DMS 273 (cell line): Measurements from ENCODE around the gene CELF4.

Experiments used
- DNase-seq: peaks from one replicate; lab custom pipeline; 2025; ENCODE audit not compliant: unreplicated experiment; lab: John Stamatoyannopoulos, UW

CELF4 gene

DNA sequence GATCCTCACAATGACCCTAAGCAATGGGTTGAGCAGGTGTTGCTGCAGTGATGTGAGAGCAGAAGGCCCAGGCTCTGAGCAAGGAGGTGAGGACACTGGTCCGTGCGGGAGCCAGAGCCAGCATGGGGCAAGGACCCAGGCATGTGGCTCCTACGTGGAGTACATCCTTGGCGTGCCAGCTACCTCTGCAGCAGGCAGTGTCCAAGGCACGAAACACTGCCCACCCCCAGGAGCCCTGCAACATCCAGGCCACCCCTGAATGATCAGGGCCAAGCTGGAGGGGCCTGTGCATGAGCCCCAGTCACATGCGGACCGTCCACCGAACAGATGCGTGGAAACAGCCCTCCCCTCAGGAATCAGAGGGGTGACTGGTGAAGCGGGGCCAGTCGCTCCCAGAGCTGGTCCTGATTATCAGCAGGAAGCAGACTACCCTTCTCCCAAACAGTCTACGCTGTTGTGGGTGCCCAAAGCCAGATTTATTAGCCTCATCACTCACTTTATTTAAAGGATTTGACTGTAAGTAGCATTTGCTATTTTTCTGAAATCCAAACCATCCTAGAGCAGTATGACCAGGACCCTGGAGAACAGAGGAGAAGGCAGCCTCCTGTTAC lies 16.8 kb downstream of the CELF4 start:
- no peak for DNase-seq

DNA sequence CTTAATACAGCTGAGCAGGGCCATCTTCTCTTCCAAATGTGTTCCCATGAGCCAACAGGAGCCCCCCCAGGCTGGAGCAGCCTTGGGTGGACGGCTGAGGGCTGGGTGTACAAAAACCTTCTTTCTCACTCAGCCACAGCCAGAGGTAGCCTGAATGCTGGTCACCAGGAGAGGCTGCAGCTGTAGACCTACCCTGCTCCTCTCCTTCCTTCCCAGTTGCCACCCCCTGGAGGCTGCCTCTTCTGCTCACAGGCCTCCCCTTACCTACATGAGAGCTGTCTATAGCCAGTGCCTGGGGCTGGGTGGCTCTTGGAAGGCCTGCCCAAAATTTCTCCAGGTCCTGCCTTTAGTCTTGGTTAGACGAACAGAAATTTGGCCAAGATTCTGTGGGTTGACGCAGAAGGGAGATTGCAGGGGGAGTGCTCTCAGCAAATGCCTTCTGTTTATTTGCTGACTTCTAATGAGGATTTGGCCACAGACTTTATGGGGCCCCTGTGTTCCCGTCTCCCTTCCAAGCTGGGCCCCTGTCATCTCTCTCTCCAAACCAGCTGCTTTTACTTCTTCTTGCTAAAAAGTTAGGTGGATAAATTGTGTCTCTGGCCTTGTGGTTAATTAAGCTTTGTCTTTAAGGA lies 18.3 kb downstream of the CELF4 start:
- no peak for DNase-seq

DNA sequence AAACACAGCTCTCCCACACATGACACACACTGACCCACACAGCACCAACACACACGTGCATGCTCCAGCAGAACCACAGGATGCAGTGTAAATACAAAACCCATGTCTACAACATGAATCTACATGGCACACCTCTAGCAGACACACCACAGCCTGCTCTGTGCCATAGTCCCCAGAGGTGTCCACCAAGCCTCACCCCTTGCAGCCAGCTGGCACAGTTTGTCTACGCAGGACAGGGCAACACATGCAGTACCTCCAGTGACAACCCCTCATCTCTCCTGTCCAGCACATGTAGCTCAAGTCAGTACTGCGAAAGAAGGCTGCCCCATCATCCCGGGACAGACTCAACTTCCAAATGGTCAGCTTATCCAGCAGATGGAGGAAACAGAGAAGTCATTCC lies 18.9 kb downstream of the CELF4 start:
- DNase-seq, result no peak

DNA sequence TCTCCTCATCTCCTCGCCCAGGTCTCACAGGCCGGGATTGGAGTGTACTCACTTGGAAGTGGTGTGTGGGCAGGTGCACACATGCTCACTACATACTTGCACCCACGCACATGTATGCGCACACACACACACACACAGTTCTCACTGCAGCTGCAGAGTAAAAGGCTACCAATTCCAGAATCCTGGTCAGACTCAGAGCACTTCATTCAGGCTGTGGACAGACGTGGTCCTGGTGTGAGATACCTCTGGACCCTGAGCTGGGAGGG lies 19.4 kb downstream of the CELF4 start:
- no peak for DNase-seq

DNA sequence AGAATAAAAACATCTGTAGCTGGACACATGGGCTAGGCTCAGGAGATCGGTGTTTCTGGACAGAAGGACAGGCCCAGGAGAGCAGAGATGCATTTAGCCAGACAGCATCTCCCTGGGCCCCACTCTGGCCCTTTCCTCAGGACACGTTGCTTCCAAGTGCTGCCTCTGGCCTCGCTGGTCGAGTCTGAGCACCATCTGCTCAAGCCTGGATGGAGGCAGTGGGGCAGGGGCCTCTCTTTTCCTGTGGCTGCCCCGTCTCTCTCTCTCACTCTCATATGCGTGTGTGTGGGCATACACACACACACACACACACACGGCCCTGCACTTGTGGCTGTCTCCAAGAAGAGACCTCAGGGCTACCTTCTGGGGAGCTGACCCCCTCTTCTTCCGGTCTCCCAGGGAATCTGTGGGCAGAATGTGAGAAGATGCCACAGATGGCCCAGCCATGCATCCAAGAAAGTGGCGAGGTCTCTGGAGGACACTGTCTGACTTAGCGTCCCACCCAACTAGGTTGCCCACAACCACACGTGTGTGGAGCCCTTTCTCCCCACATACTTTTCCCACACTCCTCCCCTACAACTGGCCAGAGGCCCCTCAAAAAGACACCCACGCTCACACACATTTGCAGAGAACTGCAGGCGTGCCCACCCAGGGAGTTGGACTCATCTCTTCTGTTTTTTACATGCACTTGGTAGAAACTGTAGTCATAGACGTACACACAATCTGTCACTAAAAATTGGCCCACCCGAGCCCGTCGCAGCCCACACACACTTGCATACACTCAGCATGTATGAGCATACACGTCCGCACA lies 19.9 kb downstream of the CELF4 start:
- DNase-seq, result no peak

DNA sequence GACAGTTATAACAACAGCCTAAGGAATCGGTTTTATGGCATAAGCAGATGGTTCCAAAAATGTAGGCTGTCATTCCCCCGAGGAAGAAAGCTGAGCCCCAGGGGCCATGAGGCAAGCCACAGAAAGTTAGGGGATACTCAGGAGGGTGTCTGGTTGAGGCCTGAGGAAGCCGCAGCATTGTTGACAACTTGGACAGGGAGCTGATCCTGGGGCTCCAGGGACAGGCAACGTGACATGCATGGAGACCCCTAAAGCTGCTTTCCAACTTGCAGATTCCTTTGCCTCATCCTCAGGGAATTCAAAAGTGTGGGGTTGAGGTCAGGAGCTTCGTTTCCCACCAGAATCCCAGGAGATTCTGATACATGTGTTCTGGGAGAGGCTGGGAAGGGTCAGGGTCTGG lies 20.9 kb downstream of the CELF4 start:
- DNase-seq, result no peak

DNA sequence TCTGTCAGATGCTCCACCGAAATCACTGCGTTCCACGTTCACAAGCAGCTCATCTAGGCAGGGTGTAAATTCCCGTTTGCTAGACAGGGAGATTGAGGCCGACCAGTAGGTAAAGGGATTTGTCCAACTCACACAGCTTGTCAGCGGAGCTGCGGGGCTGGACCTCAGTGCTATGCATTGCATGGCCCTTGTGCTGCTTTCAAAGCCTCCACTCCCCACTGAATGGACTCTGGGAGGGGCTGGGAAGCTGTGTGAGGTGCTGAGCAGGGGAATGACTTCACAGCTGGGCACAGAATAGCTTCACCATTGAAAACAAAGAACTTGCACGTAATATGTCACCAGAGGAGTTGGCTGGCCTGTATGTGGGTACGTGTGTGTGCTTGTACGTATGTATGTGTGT lies 21.4 kb downstream of the CELF4 start:
- no peak for DNase-seq

DNA sequence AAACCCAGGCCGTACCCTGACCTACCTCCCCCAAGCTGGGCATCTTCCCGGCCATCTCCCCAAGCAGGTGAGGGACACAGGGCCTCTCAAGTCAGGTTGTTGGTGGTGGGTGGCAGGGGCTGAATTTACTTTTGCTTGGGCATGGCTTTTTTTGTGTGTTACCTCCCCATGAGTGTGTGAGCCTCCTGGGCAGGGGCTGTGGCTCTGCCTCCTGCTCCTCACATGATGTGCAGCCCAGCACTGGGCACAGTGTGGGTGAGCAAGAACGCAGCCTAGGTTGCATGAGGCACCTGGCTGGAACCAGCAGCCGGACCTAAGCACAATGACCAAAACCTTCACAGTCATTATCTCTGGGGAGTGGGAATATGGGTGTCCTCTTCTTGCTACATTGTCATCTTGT lies 22.3 kb downstream of the CELF4 start:
- DNase-seq, result no peak

DNA sequence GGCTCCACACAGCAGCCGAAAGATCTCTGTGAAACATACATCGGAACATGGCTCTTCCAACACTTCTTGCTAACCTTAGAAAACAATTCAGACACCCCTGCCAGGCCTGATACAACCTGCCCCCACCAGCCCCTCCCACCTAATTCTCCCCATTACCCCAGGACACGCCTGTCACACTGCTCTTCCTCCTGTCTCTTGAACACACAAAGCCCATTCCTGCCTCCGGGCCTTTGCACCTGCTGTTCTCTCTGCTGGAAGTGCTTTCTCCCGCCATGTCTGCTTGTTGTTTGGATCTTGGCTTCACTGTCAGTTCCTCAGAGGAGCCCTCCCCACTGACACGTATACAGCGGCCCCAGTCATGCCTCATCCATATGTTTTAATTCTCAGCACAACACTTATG lies 24.1 kb downstream of the CELF4 start:
- no peak for DNase-seq

DNA sequence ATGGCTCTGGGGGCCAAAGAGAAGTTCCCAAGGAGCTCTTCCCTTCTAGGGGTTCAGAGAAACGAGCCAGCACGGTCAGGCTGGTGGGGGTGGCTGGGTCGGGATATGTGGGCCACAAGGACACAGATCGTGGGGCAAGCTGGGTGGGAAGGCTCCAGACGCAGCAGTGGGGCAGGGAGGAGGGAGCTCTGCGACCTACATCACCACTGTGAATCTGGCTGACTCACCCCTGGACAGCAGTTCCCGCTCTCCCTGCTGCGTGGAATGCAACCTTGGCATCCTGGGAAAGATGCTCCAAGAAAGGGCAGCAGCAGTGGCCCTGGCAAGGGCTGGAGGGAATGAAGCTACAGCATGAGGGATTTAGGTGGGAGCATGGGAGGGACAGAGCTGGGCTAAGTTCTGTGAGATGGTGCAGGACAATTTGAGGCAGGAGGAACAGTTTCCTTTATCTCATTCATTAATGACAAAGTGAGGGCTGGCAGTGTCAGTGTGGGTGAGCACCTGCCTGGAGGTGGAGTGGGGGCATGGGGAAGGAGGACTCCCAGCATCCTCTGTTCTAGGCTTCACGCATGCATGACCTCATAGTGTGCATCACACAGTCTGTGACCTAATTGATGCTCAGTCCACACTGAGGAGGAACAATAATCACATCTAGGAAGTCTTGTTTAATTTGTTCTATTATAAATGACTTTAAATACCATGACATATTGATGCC lies 25.0 kb downstream of the CELF4 start:
- no peak for DNase-seq

DNA sequence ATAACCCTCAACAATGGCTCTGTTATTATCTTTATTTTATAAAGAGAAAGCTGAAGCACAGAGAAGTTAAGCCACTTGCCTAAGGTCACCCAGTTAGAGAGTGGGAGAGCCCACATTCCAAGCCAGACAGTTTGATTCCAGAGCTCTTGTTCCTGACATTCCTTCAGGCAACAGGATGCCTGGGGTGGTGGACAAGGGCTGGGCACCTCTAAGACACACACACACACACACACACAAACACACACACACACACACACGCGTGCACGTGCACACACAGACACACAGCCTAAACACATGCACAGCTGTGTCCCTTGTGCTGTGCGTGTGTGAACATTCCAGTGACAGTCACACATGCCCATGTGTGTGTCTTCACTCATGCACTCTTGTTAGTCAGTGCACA lies 26.4 kb downstream of the CELF4 start:
- DNase-seq, result no peak

DNA sequence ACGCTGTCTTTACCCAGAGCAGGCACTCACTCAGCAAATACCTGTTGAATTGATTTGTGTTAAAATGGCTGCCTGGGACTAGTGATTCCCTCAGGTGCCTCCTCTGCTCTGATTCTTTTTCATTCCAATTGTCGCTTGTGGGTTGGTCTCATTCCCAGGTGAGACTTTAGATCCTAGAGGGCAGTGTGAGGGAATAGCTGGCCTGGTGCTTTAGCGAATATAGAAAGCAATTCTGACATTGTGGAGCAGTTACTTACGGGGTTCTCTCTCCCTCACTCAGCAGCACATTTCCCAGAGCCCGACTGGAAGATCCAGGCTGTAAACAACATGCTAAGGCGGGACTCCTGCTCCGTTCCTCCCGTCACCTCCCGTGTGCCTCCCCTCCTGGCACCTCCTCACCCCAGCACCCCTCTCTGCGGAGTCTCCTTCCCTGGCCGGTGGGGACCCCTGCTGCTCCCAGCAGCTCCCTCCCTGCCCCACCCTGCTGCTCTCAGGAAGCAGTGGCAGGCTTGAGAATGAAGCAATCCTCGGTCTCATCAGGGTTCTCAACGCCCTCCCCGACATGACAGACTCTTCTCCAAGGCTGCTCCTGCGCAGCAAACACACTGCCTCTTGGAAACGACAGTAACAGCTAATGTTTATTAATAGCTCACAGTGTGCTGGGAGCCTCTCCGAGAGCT lies 26.9 kb downstream of the CELF4 start:
- DNase-seq, result no peak

DNA sequence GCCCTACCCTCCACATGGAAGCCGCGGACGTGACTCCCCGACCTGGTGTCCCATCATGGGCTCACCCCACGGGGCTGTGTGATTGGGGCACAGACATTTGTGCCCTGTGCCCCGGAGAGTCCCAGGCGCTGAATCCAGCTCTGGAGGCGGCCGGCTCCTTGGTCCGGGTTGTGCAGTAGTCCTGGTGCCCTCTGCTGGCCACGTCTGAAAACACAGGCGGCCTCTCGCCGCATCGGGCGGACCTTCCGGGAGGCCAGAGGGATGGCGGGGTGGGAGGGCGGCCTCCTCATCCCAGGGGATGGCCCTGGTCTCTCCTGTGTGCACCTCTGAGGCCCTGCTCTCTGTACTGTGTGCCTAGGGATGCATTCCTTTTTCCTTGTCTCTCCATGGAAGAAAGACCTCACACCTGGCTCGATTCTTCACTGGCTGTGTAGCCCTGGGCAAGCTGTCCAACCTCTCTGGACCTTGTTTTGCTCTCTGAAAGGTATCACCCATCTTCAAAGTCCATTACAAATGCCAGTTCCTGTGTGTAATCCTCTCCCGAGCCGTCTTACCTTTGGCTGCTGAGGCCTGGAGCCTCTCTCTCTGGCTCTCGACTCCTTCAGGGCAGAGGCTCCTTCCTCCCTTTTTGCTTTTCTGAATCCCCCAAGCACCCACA lies 27.6 kb downstream of the CELF4 start:
- peak; percentile 85 for DNase-seq

DNA sequence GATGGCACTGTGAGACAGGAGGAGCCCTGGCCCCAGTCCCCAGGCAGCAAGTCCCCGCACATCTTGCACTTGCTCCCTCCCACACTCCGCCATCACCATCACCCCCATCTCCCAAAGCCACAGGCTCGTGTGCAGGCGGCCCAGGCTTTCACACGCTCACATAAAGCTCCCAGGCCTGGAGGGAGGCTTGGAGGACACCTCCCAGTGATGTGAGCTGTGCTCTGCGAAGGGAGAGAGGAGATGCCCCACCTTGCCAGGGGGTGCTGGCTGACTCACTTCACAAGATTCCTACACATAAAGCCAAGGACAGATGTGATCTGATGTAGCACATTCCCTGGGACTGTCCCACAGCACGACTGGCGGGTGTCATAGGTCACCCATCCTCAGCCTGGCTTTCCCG lies 28.9 kb downstream of the CELF4 start:
- no peak for DNase-seq

DNA sequence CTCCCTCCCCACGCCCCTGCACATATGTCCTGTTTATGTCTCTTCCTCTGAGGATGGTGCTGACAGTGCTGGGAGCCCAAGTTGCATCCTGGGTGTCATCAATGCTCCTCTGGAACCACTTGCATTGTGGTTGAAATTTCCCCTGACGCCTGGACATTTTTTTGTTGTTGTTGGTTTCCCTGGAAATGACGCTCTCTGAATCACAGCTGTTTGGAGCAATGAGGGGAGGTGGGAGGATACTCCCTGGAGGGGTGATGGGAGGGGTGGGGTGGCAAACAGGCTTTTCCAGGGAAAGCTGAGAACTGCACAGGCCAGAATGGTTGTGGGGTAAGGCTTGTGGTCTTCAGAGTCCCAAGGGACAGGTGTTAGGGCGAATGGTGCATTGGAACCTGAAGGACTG lies 29.6 kb downstream of the CELF4 start:
- no peak for DNase-seq

DNA sequence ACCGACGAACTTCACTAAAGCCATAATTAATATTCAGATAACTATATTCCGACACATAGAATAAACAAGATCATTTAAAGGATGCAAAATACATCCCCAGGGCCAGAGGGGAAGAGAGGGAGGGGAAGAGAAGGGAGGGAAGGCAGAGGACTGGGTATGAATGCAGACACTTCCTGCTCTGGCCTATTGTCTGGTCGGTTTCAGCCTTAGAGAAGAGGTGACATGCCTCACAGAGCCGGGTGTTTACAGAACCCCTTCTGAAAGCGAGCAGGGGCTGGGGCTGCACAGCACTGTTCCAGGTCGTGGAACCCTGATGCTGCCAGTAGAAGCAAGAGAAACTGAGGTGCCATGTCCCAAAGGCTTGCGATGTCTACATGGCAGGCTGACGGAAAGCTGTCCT lies 31.0 kb downstream of the CELF4 start:
- DNase-seq, result no peak

DNA sequence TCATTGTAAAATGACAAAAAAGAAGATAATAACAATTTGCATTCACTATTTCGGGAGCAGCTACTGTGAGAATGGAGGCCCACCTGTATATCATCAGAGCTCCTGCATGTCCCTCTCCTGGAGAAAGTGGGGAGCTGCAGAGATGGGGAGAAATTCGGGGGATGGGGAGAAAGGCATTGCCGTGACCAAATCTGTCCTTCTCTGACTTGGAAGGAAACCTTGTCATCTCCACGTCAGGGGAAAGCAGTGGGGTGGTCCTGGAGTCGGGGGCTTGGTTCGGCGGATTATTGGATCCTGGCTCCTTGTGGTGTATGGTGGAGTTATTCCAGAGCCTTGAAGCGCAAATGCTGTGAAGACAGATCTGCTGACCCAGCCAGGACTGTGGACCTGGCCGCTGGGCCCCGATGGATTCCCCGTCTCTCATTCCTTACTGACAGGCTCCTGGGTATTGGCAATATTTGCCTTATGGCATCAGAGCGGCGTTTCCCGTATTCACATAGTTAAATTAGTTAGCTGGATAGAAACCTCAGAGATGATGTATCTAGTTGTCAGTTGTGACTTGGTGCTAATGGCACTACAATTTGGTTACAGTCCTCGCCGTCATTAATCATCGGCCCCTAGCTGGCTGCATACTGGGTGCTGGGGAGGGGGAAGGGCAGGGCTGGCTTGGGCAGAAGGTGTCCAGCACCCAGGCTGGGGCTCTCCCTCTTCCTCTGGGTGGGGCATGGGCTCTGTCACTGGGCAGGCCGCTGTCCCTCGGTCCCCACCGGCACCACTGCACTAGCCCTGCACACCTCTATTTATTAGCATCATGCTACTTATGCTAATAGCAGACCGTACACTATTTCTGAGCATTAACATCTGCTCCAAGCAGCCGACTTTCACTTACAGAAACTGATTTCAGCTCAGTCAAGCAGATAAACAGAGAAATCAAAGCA lies 31.7 kb downstream of the CELF4 start:
- DNase-seq, result peak; percentile 44

DNA sequence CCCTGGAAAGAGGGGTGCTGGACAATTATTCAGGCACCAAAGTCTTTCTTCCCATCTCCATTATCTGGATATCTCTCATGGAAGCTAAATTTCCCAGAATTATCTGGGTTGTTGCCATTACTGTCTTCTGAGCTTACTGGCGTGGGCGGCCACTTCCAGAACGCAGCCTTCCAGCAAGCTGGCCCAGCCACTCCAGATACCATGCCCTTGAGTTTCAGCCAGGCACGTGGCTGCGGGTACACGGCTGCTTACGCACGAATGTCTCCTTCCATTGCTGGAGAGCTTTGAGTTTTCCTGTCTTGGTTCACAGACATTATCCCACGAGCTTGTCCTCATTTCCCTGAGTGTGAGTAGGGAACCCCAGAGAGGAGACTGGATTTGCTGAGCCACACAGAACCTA lies 32.7 kb downstream of the CELF4 start:
- no peak for DNase-seq

DNA sequence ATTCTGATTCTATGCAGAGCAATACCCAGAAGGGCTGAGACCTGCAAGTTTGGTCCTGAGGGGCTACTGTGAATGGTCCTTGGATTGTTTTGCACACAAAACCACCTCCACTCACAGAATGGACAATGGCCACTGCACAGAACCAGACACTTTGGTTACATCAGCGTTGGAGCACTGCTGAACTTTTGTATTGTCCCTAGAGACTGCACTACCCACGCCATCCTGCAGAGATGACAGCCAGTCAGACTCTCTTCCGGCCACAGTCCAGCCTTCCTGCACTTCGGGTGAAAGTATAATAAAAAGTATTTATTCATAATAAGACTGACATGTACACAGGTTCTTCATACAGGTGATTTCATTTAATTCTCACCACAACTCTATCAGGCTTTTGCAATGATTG lies 35.7 kb downstream of the CELF4 start:
- DNase-seq, result no peak

DNA sequence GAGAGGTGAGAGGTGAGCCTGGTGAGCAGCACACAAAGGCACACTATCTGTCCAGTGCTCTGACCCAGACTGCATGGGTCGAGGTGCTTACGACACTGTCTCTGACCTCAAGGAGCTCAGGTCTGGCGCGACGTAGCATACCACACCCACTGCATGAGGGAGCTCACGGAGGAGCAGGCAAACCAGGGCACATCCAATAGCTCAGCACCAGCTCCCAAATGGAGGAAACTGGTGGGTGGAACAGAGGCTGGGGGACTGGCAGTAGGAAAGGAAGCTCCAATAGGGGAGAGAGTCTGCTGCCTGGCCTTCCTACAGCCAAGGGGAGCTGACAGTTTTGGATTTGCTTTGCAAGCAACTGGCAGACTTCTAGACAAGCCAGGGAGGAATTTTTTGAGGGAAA lies 36.3 kb downstream of the CELF4 start:
- no peak for DNase-seq
